Skeletal muscle satellite cell (primary cell): ENCODE results near the gene ANKRD6.

ENCODE experiments used
- H3K27me3 ChIP-seq: 2 replicates; pipeline ENCODE4 v1.7.0; 2013; ENCODE audit warnings: low read length; ENCODE audit not compliant: control insufficient read depth, insufficient read depth
- H3K36me3 ChIP-seq: 2 replicates; pipeline ENCODE4 v1.7.0; 2013; ENCODE audit warnings: mild to moderate bottlenecking, control low read depth, low read length; ENCODE audit not compliant: insufficient read depth
- H3K4me1 ChIP-seq: 2 replicates; pipeline ENCODE4 v1.7.0; 2013; ENCODE audit warnings: low read length; ENCODE audit not compliant: control insufficient read depth, insufficient read depth
- H3K4me2 ChIP-seq: 2 replicates; pipeline ENCODE4 v1.7.0; 2013; ENCODE audit warnings: mild to moderate bottlenecking, low read length
- H3K4me3 ChIP-seq: 2 replicates; pipeline ENCODE4 v1.7.0; 2013; ENCODE audit warnings: low read length
- H3K9ac ChIP-seq: 2 replicates; pipeline ENCODE4 v1.7.0; 2013; ENCODE audit warnings: mild to moderate bottlenecking, low read depth, low read length, moderate library complexity
- H3K9me3 ChIP-seq: replicated peaks from 2 replicates; pipeline ENCODE4 v1.7.0; 2013; ENCODE audit warnings: mild to moderate bottlenecking, control low read depth, low read length

ANKRD6 gene

DNA sequence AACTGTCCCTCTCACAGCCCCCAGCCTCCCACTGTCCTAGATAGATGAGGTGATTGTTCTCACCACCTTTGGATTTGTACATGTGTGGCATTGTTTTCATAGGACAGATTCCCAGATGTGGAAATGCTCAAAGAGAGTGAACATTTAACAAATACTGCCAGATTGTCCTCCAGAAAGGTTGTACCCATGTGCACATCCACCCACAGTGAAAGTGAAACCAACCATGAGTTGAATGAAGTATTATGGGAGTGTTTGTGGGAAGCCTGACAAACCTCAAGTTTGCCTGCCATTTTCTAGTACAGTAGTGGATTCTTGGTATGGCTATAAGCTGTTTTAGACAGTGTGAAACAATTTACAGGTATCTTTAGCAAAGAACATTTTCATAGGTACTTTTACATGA lies 42.7 kb downstream of the ANKRD6 start:
- H3K36me3 ChIP-seq: no peaks in the 10 kb centered on the region
- H3K4me3 ChIP-seq: no peak overlapping the region
- H3K9me3 ChIP-seq: no peaks in the 10 kb centered on the region
- H3K27me3 ChIP-seq: no peaks in the 10 kb centered on the region
- H3K9ac ChIP-seq: no peak overlapping the region
- H3K4me2 ChIP-seq: peak overlapping the region; percentile 55
- H3K4me1 ChIP-seq: peaks cover 9% of the 10 kb centered on the region

DNA sequence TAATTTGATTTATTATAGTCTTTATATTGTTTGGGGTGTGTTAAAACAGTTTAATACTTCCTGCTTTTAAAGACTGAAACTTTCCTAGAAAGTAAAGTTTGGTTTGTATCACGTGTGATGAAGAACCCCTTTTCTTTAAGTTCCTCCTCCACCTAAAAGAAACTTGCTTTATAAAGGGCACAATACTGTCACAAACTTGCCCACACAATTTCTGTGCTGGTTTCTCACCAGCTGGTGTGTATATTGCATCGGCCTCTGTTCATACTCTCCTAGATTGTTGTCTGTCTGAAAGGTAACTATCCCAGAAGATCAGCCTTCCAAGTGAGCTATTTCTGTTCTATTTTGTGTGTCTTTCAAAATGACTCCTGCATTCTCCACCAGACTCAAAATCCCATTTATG lies 46.9 kb downstream of the ANKRD6 start:
- Histone ChIP-seq H3K27me3 (no peaks in the 10 kb centered on the region), H3K4me1 (peaks cover 23% of the 10 kb centered on the region), H3K4me2 (no peak overlapping the region), H3K36me3 (no peaks in the 10 kb centered on the region), H3K9me3 (no peaks in the 10 kb centered on the region), H3K4me3 (no peak overlapping the region), H3K9ac (no peak overlapping the region)

DNA sequence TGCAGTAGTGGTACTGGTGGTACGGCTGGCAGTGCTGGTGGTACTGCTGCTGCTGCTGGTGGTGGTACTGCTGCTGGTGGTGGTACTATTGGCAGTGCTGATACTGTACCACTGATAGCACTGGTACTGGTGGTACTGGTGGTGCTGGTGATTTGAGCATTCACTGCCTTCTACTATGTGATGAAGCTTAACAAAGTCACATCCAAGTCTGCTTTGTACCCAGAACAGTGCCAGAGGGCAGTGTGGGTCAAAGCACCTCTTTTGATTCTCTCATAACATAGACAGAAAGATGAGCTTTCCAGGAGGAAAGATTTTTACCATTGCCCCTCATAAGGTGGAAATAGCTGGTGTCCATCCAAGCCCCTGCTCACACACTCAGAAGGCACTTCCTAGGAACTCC lies 48.7 kb downstream of the ANKRD6 start:
- H3K4me2 ChIP-seq: no peak overlapping the region
- H3K9ac ChIP-seq: no peak overlapping the region
- H3K9me3 ChIP-seq: no peaks in the 10 kb centered on the region
- H3K4me3 ChIP-seq: no peak overlapping the region
- H3K4me1 ChIP-seq: peaks cover 14% of the 10 kb centered on the region
- no peaks in the 10 kb centered on the region for H3K27me3 ChIP-seq
- H3K36me3 ChIP-seq: no peaks in the 10 kb centered on the region

DNA sequence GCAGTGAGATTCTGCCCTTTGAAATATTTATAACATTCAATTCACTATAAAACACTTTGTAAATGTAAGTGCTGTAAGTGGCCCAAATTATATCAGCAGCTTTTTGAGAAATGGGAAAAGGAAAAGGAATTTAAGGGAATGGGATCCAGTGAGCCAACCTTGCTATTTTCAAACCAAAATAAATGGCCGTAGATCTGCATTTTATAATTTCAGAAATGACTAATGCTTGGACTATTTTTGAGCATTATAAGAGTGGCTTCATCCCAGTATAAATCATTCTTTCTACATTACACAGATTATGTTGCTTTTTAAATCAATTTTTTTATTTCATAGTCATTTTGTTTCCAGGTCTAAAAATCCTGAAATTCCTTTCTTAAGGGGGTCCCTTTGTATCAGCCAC lies 49.2 kb downstream of the ANKRD6 start:
- Histone ChIP-seq H3K4me1 (peaks cover 14% of the 10 kb centered on the region), H3K9ac (no peak overlapping the region), H3K4me2 (no peak overlapping the region), H3K27me3 (no peaks in the 10 kb centered on the region), H3K36me3 (no peaks in the 10 kb centered on the region), H3K9me3 (no peaks in the 10 kb centered on the region), H3K4me3 (no peak overlapping the region)

DNA sequence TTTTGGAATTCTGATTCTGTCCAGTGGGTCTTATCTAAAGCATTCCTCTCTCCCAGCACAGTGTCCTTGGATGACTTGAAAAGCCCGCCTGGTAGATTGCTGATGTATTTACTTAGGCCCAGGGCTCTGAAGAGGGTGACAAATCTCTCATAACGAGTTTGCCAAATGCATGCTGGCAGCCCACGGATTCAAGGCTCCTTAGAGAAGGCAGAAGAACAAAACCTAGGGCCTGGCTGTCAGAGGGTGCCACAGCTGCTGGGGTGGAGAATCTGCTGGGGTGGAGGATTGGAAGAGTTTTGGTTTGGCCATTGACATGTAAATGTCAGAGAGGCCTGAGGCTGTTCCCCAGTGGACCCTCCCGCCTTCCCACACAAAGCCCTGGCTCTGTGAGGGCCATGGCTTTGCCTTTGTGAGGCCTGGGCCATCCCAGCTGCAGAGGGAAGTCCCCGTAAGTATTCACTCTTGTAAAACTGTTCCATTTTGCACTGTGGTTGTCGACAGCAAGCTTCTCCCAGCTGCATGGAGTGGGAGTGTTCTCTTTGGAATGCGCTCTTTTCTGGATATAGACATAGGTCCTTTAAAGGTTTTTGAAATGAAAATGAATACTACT lies 50.3 kb downstream of the ANKRD6 start:
- H3K9ac ChIP-seq: no peak overlapping the region

DNA sequence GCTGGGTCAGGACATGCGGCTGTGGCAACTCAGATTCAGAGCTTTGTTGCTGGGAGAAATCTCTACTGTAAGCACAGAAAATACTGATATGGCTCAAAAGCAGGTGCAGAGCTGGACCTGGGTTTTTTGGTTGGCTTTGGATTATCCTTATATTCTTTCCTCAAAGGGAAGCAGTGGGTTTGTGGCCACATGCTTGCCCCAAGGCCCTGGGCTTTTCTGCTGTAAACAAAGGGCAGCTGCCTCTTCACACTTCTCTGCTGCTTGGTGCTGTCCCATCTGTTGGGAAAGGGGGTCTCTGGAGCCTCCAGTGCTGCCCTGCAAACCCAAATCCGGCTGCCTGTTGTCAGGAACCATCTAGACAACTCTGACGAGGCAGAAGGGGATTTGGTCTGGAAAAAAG lies 52.4 kb downstream of the ANKRD6 start:
- Histone ChIP-seq H3K36me3 (no peaks in the 10 kb centered on the region), H3K4me1 (peaks cover 14% of the 10 kb centered on the region), H3K4me3 (no peak overlapping the region), H3K27me3 (no peaks in the 10 kb centered on the region), H3K9ac (no peak overlapping the region), H3K4me2 (no peak overlapping the region), H3K9me3 (no peaks in the 10 kb centered on the region)

More for the DNA sequence above, 50.3 kb downstream of the ANKRD6 start:
- H3K36me3 ChIP-seq: no peaks in the 10 kb centered on the region
- H3K27me3 ChIP-seq: no peaks in the 10 kb centered on the region
- H3K4me3 ChIP-seq: no peak overlapping the region
- H3K4me1 ChIP-seq: peaks cover 14% of the 10 kb centered on the region
- no peaks in the 10 kb centered on the region for H3K9me3 ChIP-seq
- no peak overlapping the region for H3K4me2 ChIP-seq

DNA sequence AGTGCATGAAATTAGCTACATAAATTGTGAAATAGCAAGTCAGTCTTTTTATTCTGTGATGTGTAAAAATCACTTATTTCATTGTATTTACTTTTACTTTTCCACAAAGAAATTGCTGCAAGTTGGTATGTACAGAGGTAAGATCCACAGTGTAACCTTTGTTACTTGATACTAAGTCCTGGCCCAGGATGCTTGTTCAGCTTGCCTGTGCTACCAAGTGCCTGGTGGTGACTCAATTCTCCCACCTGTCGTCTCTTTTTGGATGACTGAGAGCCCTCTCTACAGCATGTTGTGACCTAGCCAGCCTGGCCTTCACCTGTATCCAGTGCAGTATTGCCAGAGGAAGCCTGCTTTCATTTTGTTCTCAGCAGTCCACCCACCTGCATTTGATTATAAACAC lies 54.9 kb downstream of the ANKRD6 start:
- no peaks in the 10 kb centered on the region for H3K9me3 ChIP-seq
- H3K4me1 ChIP-seq: peaks cover under 1% of the 10 kb centered on the region
- H3K9ac ChIP-seq: no peak overlapping the region
- H3K4me2 ChIP-seq: no peak overlapping the region
- H3K36me3 ChIP-seq: no peaks in the 10 kb centered on the region
- H3K27me3 ChIP-seq: peaks cover 7% of the 10 kb centered on the region
- H3K4me3 ChIP-seq: no peak overlapping the region

DNA sequence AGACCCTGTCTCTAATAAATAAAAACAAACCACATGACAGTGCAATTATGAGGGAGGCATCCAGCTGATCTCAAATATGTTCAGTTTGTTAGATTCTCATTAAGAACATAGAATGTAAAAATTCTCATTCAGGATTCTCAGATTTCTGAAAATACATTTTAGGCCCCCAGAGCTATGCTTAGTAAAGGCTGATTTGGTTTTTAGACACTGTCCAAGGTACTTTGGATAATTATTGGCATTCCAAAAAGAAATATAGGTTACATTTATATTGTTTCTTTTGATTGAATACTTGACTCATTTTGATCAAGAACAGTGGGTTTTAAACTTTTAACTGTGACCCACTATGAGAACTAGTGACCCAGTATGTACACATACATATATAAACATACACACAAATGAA lies 55.5 kb downstream of the ANKRD6 start:
- peaks cover 7% of the 10 kb centered on the region for H3K27me3 ChIP-seq
- no peak overlapping the region for H3K4me3 ChIP-seq
- H3K4me2 ChIP-seq: no peak overlapping the region
- no peaks in the 10 kb centered on the region for H3K36me3 ChIP-seq
- no peak overlapping the region for H3K9ac ChIP-seq
- no peaks in the 10 kb centered on the region for H3K4me1 ChIP-seq
- no peaks in the 10 kb centered on the region for H3K9me3 ChIP-seq

DNA sequence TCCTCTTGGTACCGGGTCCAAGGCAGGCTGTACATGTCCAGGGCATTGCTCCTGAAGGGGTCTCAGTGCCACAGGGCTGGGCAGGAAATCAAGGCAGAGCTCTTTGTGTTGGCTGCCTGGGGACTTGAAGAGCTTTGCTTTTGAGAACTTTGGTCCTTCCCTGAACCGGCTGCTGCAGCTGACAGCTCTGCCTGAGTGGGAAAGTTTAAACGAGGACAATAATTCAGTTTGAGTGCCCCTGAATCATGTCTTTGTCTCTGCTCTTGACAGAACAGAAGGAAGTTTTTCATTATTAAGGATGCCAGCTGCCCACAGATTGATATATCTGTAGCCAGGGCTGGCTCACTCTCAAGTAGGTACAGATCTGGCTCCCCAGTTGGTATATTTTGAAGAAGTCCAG lies 56.1 kb downstream of the ANKRD6 start:
- no peaks in the 10 kb centered on the region for H3K9me3 ChIP-seq
- H3K4me3 ChIP-seq: no peak overlapping the region
- no peaks in the 10 kb centered on the region for H3K4me1 ChIP-seq
- H3K27me3 ChIP-seq: peaks cover 7% of the 10 kb centered on the region
- no peak overlapping the region for H3K4me2 ChIP-seq
- no peaks in the 10 kb centered on the region for H3K36me3 ChIP-seq
- H3K9ac ChIP-seq: no peak overlapping the region

DNA sequence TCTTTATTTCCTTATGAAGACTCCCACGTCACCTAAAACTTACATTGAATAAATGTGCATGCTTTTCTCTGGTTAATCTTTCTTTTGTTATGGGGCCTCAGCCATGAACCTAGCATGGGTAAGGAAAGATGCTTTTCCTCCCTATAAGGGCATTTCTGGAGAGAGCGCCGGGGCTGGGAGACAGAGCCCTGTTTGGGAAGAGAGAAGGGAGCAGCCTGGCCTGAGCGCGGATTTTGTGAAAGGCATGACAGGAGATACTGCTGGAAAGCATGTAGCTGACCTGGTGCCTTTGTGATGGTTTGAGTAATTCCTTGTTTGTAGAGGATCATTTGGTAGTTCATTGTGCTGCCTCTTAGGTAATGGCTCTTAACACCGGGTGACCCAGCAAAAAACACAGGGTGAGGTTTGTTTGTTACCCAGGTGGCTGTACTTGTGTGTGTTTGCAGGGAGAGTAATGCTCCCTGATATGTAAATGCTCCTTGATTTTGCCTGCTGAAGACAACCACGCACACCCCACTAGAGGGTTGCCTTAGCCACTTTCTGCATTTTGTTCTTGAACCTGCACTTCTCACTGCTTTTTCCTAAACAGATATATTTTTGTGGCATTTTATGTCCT lies 59.2 kb downstream of the ANKRD6 start:
- no peaks in the 10 kb centered on the region for H3K4me1 ChIP-seq
- peaks cover 7% of the 10 kb centered on the region for H3K27me3 ChIP-seq
- H3K4me3 ChIP-seq: no peak overlapping the region
- H3K9me3 ChIP-seq: no peaks in the 10 kb centered on the region
- H3K4me2 ChIP-seq: no peak overlapping the region
- no peak overlapping the region for H3K9ac ChIP-seq
- no peaks in the 10 kb centered on the region for H3K36me3 ChIP-seq

DNA sequence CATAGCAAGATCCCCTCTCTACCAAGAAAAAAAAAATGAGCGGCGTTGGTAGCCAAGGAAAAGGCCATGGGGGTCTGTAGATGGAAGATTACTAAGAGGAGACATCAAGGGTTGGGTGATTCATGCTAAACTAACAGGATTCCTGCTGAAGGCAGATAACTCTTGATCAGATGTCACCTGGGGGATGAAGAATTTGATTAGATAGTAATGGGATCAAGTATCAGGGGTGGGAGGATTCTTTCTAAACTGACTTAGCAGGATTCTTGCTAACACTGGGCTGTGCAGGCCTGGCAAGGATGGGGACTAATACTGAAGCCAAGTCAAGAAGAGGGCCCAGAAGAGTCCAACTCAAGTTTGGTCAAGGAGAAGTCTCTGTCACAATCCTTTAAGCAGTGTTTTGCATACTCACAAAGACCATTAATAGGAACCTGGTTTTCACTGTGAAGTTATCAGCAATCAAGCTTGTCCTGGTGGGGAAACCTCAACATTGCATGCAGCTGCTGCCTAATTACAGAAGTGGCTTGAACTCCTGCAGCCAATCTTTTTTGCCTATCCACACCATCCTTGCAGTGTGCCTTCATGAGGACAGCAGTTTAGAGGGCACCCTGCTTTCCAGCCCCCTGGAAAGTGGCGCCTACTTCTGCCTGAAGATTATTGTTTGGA lies 61.3 kb downstream of the ANKRD6 start:
- no peaks in the 10 kb centered on the region for H3K9me3 ChIP-seq
- H3K9ac ChIP-seq: no peak overlapping the region
- H3K4me1 ChIP-seq: no peaks in the 10 kb centered on the region
- H3K27me3 ChIP-seq: peaks cover 7% of the 10 kb centered on the region
- no peak overlapping the region for H3K4me3 ChIP-seq
- H3K36me3 ChIP-seq: no peaks in the 10 kb centered on the region
- no peak overlapping the region for H3K4me2 ChIP-seq
